GM12878 (cell line): Measurements from ENCODE around the gene HYDIN. TPM values are rescaled to one million over a fixed set of nuclear protein-coding genes. Genes with fewer than 3 reads are reported as not detected.
A peak's percentile ranks its signal among the peaks of the same experiment; 100 is the strongest.

Experiments
- BCLAF1 ChIP-seq: fragments of 450-650 bp; IDR thresholded peaks from 2 replicates; pipeline ENCODE4 v1.6.1; 2017; ENCODE audit warnings: antibody characterized with exemption, mild to moderate bottlenecking, moderate library complexity
- CBX5 ChIP-seq: sonication (generic); IDR thresholded peaks from 2 replicates; pipeline ENCODE4 v1.6.1; 2016; ENCODE audit warnings: low read depth, moderate library complexity, mild to moderate bottlenecking, inconsistent platforms
- CEBPB ChIP-seq, 2 experiments: fragments of 150-350 bp in 1 of 2; IDR thresholded peaks; 2 replicates each; pipeline ENCODE4 v1.6.1; 2012 to 2014; ENCODE audit warnings: low read depth in 2 of 2, low read length in 2 of 2, borderline replicate concordance in 1 of 2, inconsistent platforms in 1 of 2
- ETV6 ChIP-seq, 2 experiments: fragments of 450-650 bp in 1 of 2; IDR thresholded peaks in 1 of 2; conservative IDR thresholded peaks in 1 of 2; 2 replicates each; pipeline ENCODE4 v1.6.1; 2014; ENCODE audit warnings: antibody characterized with exemption in 1 of 2, borderline replicate concordance in 1 of 2, low read depth in 1 of 2, mild to moderate bottlenecking in 1 of 2, moderate library complexity in 1 of 2
- HDGF ChIP-seq: fragments of 450-650 bp; IDR thresholded peaks from 2 replicates; pipeline ENCODE4 v1.6.1; 2016; ENCODE audit warnings: antibody characterized with exemption
- IRF4 ChIP-seq: IDR thresholded peaks from 2 replicates; pipeline ENCODE4 v1.6.1; 2011; ENCODE audit warnings: low read depth, low read length
- MLLT1 ChIP-seq: fragments of 450-650 bp; IDR thresholded peaks from 2 replicates; pipeline ENCODE4 v1.6.1; 2016; ENCODE audit warnings: mild to moderate bottlenecking
- NR2F1 ChIP-seq: fragments of 450-650 bp; conservative IDR thresholded peaks from 2 replicates; pipeline ENCODE4 v1.6.1; 2017; ENCODE audit warnings: mild to moderate bottlenecking
- PML ChIP-seq: IDR thresholded peaks from 2 replicates; pipeline ENCODE4 v1.6.1; 2012; ENCODE audit warnings: low read length, inconsistent platforms
- POLR2A ChIP-seq: IDR thresholded peaks from 2 replicates; pipeline ENCODE4 v1.6.1; 2011; ENCODE audit warnings: low read depth, mild to moderate bottlenecking, low read length
- RAD51 ChIP-seq: fragments of 450-650 bp; IDR thresholded peaks from 2 replicates; pipeline ENCODE4 v1.6.1; 2016; ENCODE audit warnings: moderate library complexity, mild to moderate bottlenecking, inconsistent platforms
- SMAD5 ChIP-seq: IDR thresholded peaks from 2 replicates; pipeline ENCODE4 v1.6.1; 2016; ENCODE audit warnings: antibody characterized with exemption, low read depth
- SUPT20H ChIP-seq: IDR thresholded peaks from 2 replicates; pipeline ENCODE4 v1.6.1; 2011; ENCODE audit warnings: low read depth, mild to moderate bottlenecking, low read length, moderate library complexity, borderline replicate concordance; ENCODE audit not compliant: control insufficient read depth
- SUZ12 ChIP-seq: fragments of 200-600 bp; sonication (generic); IDR thresholded peaks from one replicate; pipeline ENCODE4 v1.6.1; 2018; ENCODE audit warnings: antibody characterized with exemption, mild to moderate bottlenecking; ENCODE audit not compliant: unreplicated experiment
- TBL1XR1 ChIP-seq: IDR thresholded peaks from 2 replicates; pipeline ENCODE4 v1.6.1; 2012; ENCODE audit warnings: low read depth, low read length, improper control_type of control experiment
- TCF3 ChIP-seq: IDR thresholded peaks from 2 replicates; pipeline ENCODE4 v1.6.1; 2012; ENCODE audit warnings: low read depth, mild to moderate bottlenecking, low read length, borderline replicate concordance; ENCODE audit not compliant: insufficient read depth
- TCF7 ChIP-seq: IDR thresholded peaks from 2 replicates; pipeline ENCODE4 v1.6.1; 2014; ENCODE audit warnings: antibody characterized with exemption, borderline replicate concordance
- YY1 ChIP-seq: IDR thresholded peaks from 2 replicates; pipeline ENCODE4 v1.6.1; 2011; ENCODE audit warnings: low read depth, mild to moderate bottlenecking, low read length
- ZBTB33 ChIP-seq: fragments of 450-650 bp; IDR thresholded peaks from 2 replicates; pipeline ENCODE4 v1.6.1; 2017; ENCODE audit warnings: mild to moderate bottlenecking
- ZNF274 ChIP-seq: IDR thresholded peaks from one replicate; pipeline ENCODE4 v1.8.0; 2011; ENCODE audit not compliant: insufficient read length, insufficient read depth
- polyA plus RNA-seq, 11 experiments: library from polyadenylated mRNA; depleted of rRNA in 4 of 11; unstranded in 6 of 11; stranded (reverse) in 5 of 11; fragments of >200 nt; fragmentation: Nextera tagmentation in 4 of 11; fragmentation: Illumina TruSeq in 1 of 11; extraction: Ambion mirVana in 4 of 11; extraction: Trizol in 1 of 11; gene quantifications; 1 replicate in 1 of 11; 2 replicates in 10 of 11; pipeline versions ENCODE4 v1.2.1 to v1.2.3, GENCODE V29; 2011 to 2016; ENCODE audit warnings: inconsistent platforms in 2 of 11, missing spikeins in 2 of 11, low read depth in 1 of 11
- total RNA-seq, 4 experiments: library from RNA; depleted of rRNA in 3 of 4; stranded (reverse); fragments of >200 nt in 3 of 4; fragmentation: Illumina TruSeq in 1 of 4; extraction: Trizol in 1 of 4; gene quantifications; 2 replicates each; pipeline versions ENCODE4 v1.2.1 to v1.2.3, GENCODE V29; 2013 to 2021
- TF ChIP-seq, protein P1 (sequence below): fragments of 450-650 bp; IDR thresholded peaks from 2 replicates; pipeline ENCODE4 v1.6.1; 2017; ENCODE audit warnings: low read depth, mild to moderate bottlenecking, moderate library complexity
- TF ChIP-seq, protein P2 (sequence below): fragments of 450-650 bp; IDR thresholded peaks from 2 replicates; pipeline ENCODE4 v1.6.1; 2014; ENCODE audit warnings: mild to moderate bottlenecking

The HYDIN gene
- total and polyA plus RNA-seq, 10 of the 15 experiments (the other 5 are each of a cell fraction or from before 2014, with no cell fraction given), result 0.01 to 0.30 (median 0.10) TPM; not detected in 7

DNA sequence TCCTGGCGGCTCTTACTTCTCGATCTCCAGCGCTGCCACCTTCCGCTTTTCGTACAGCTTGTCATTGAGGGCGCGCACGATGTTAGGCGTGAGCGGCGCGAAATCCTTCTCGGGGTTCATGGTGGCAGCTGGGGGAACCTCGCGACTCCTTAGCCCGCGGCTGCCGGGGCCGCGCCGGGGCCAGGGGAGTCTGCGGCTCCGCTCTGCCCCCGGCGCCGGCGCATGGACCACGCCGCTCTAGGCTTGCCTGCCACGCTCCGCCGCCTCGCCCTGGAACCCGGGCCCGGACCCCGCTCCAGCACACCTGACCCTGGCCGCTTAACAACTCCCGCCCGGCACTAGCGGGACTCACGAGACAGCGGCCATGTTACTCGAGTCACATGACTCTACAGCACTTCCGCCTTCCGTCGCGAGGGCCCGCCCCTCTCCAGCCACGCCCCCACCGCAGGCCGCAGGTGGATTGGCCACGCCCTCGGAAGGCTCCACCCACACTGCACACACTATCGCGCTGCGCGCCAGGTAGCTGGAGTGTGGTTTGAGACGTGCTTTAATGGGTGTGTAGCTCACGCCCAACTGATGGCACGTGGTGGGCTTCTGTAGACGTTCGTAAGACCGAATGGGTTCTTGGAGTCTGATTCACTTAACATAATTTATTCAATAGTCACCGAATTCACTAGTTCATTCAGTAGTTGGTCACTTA, 429.6 kb downstream of the HYDIN start, which contains the start of gene VAC14 (continued):
- TF ChIP-seq BCLAF1 (no peak), IRF4 (no peak), RAD51 (peak; percentile 92), CBX5 (no peak), SUZ12 (no peak), YY1 (peak; percentile 98), TCF7 (no peak), ZBTB33 (no peak), CEBPB (IDR thresholded peaks at IDR 0.05; ENCODE audit: borderline replicate concordance in 1 of 2, low read depth in 2 of 2, low read length in 2 of 2) (no peak), POLR2A (peak; percentile 97), SUPT20H (no peak), ZNF274 (no peak), PML (no peak), MLLT1 (0 out of 2 replicates have a peak, but pooled peaks have one; percentile 20), SMAD5 (peak; percentile 85), TBL1XR1 (no peak), ETV6 (conservative IDR thresholded peaks at IDR 0.05 in 1 of 2, IDR thresholded peaks at IDR 0.05 in 1 of 2; ENCODE audit: borderline replicate concordance in 1 of 2, low read depth in 1 of 2) (no peak), NR2F1 (peak; percentile 61), TCF3 (0 out of 2 replicates have a peak, but pooled peaks have one; percentile 19), HDGF (peak; percentile 74; the same call in 1 of the 2 replicates)
- TF ChIP-seq, protein P1, sequence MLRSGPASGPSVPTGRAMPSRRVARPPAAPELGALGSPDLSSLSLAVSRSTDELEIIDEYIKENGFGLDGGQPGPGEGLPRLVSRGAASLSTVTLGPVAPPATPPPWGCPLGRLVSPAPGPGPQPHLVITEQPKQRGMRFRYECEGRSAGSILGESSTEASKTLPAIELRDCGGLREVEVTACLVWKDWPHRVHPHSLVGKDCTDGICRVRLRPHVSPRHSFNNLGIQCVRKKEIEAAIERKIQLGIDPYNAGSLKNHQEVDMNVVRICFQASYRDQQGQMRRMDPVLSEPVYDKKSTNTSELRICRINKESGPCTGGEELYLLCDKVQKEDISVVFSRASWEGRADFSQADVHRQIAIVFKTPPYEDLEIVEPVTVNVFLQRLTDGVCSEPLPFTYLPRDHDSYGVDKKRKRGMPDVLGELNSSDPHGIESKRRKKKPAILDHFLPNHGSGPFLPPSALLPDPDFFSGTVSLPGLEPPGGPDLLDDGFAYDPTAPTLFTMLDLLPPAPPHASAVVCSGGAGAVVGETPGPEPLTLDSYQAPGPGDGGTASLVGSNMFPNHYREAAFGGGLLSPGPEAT, result peak; percentile 87
- TF ChIP-seq, protein P2, sequence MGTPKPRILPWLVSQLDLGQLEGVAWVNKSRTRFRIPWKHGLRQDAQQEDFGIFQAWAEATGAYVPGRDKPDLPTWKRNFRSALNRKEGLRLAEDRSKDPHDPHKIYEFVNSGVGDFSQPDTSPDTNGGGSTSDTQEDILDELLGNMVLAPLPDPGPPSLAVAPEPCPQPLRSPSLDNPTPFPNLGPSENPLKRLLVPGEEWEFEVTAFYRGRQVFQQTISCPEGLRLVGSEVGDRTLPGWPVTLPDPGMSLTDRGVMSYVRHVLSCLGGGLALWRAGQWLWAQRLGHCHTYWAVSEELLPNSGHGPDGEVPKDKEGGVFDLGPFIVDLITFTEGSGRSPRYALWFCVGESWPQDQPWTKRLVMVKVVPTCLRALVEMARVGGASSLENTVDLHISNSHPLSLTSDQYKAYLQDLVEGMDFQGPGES, result 0 out of 2 replicates have a peak, but pooled peaks have one; percentile 13
